NCI-H1105 treated with DMSO at 0.1 percent for 48 hours (cell line): ENCODE measurements around the gene ZNF117.
A peak's percentile ranks its signal among the peaks of the same experiment; 100 is the strongest.
"Not testable (repeated sequence)": the region's sequence is repeated elsewhere in the genome, so short reads cannot be mapped to it uniquely, and the experiment has no call there.

Experiments
- DNase-seq: peaks from one replicate; lab custom pipeline; 2025; lab: John Stamatoyannopoulos, UW

Gene ZNF117

GRCh38 chr7:64996305-64996704, 5.5 kb upstream of the ZNF117 start:
- DNase-seq = no peak

GRCh38 chr7:64993901-64994300, 3.1 kb upstream of the ZNF117 start:
- no peak for DNase-seq

GRCh38 chr7:64992971-64993370, 2.1 kb upstream of the ZNF117 start:
- DNase-seq = no peak

GRCh38 chr7:64990216-64990615, 620 bp downstream of the ZNF117 start:
- DNase-seq = no peak

- no peak for DNase-seq
Observed at GRCh38 chr7:64978497-64979203, 12.2 kb downstream of the ZNF117 start.

- peak; percentile 75 for DNase-seq
Observed at GRCh38 chr7:64965594-64965993, 25.2 kb downstream of the ZNF117 start.

- DNase-seq = peak; percentile 95
Observed at GRCh38 chr7:64959072-64959747, 31.6 kb downstream of the ZNF117 start.

- DNase-seq = peak; percentile 59
Observed at GRCh38 chr7:64951250-64951848, 39.5 kb downstream of the ZNF117 start.

- DNase-seq = not testable (repeated sequence)
Observed at GRCh38 chr7:64950673-64951072, 40.2 kb downstream of the ZNF117 start.

GRCh38 chr7:64948774-64949173, 42.1 kb downstream of the ZNF117 start:
- not testable (repeated sequence) for DNase-seq

- DNase-seq = peak; percentile 60
Observed at GRCh38 chr7:64947252-64948000, 43.4 kb downstream of the ZNF117 start.

- DNase-seq = peak; percentile 30
Observed at GRCh38 chr7:64946772-64947171, 44.1 kb downstream of the ZNF117 start.

GRCh38 chr7:64945503-64946175, 45.2 kb downstream of the ZNF117 start:
- no peak for DNase-seq

GRCh38 chr7:64944667-64945502, 46.0 kb downstream of the ZNF117 start:
- DNase-seq = not testable (repeated sequence)

GRCh38 chr7:64940021-64940420, 50.8 kb downstream of the ZNF117 start:
- not testable (repeated sequence) for DNase-seq

GRCh38 chr7:64938540-64938939, 52.3 kb downstream of the ZNF117 start:
- DNase-seq = no peak

GRCh38 chr7:64934478-64934877, 56.4 kb downstream of the ZNF117 start:
- DNase-seq = no peak

- DNase-seq = not testable (repeated sequence)
Observed at GRCh38 chr7:64928252-64929187, 62.3 kb downstream of the ZNF117 start.
